GM12878 (cell line): ENCODE measurements around the gene C1orf141. TPM values are rescaled to one million over a fixed set of nuclear protein-coding genes. Genes with fewer than 3 reads are reported as not detected.

ENCODE experiments used
- ATAC-seq: fragments of 200-7000 bp; cut with Tn5 transposase; 3 replicates; pipeline ENCODE4 v1.9.1; 2020; ENCODE audit warnings: mild to moderate bottlenecking, moderate library complexity
- BruUV-seq: library from RNA; stranded (reverse); fragments of 400-500 nt; replicated peaks from 2 replicates; lab custom pipeline; 2021; lab: Mats Ljungman, UMichigan
- CTCF ChIA-PET: fragments of 300-600 bp; sonication (Branson Sonifier 250); formaldehyde crosslinking; extraction: SDS; loops from one replicate; lab custom pipeline; 2021; ENCODE audit warnings: inconsistent platforms; lab: Yijun Ruan, JAX
- POLR2A ChIA-PET: fragments of 350-600 bp; formaldehyde crosslinking; extraction: SDS; loops from one replicate; lab custom pipeline; 2021; ENCODE audit warnings: inconsistent platforms; lab: Charles Lee
- RAD21 ChIA-PET: fragments of 300-600 bp; sonication (Branson Sonifier 250); formaldehyde crosslinking; loops from one replicate; lab custom pipeline; 2023; ENCODE audit warnings: antibody characterized with exemption; ENCODE audit not compliant: unreplicated experiment; lab: Charles Lee
- SMC1A ChIA-PET: fragments of 300-600 bp; sonication (Branson Sonifier 250); formaldehyde crosslinking; loops from one replicate; lab custom pipeline; 2023; ENCODE audit not compliant: unreplicated experiment, uncharacterized antibody; lab: Charles Lee
- DNase-seq: peaks from one replicate; pipeline ENCODE4 v3.0.0-alpha.2; 2011; ENCODE audit warnings: low read depth, low spot score
- FAIRE-seq: peaks from 3 replicates; lab custom pipeline; 2011; peaks lifted over from hg19 to GRCh38; lab: Jason Lieb, UNC
- H2AFZ ChIP-seq: 2 replicates; pipeline ENCODE4 v1.6.0; 2011; ENCODE audit warnings: low read depth, low read length, control low read depth; ENCODE audit not compliant: control insufficient read depth
- H3K27ac ChIP-seq: 2 replicates; pipeline ENCODE4 v1.5.1; 2011; ENCODE audit warnings: control low read depth; ENCODE audit not compliant: control insufficient read depth, insufficient read depth
- H3K27me3 ChIP-seq, 2 experiments: replicated peaks in 1 of 2; 2 replicates each; pipeline versions ENCODE4 v1.6.0 to v1.6.1; 2011; ENCODE audit warnings: low read length in 1 of 2; ENCODE audit not compliant: control insufficient read depth in 2 of 2, insufficient read depth in 2 of 2
- H3K36me3 ChIP-seq, 2 experiments: 2 replicates each; pipeline ENCODE4 v1.5.1; 2011; ENCODE audit warnings: low read length in 1 of 2; ENCODE audit not compliant: control insufficient read depth in 2 of 2, insufficient read depth in 2 of 2
- H3K4me1 ChIP-seq: 2 replicates; pipeline ENCODE4 v1.6.1; 2011; ENCODE audit warnings: mild to moderate bottlenecking, low read length, moderate library complexity, mixed read lengths; ENCODE audit not compliant: control insufficient read depth, insufficient read depth
- H3K4me2 ChIP-seq: 2 replicates; pipeline ENCODE4 v1.6.0; 2011; ENCODE audit warnings: control low read depth; ENCODE audit not compliant: control insufficient read depth, insufficient read depth
- H3K4me3 ChIP-seq: fragments of 200-600 bp; sonication (generic); 2 replicates; pipeline ENCODE4 v1.5.1; 2016
- H3K79me2 ChIP-seq: 2 replicates; pipeline ENCODE4 v1.6.0; 2011; ENCODE audit warnings: low read length; ENCODE audit not compliant: control insufficient read depth, insufficient read depth
- H3K9ac ChIP-seq: 2 replicates; pipeline ENCODE4 v1.8.0; 2011; ENCODE audit warnings: low read length, control low read depth, mixed read lengths; ENCODE audit not compliant: control insufficient read depth, insufficient read depth
- H3K9me3 ChIP-seq: replicated peaks from 3 replicates; pipeline ENCODE4 v1.5.1; 2011; ENCODE audit warnings: mild to moderate bottlenecking, low read length; ENCODE audit not compliant: control insufficient read depth, insufficient read depth
- H4K20me1 ChIP-seq: 2 replicates; pipeline ENCODE4 v1.6.0; 2011; ENCODE audit not compliant: control insufficient read depth, insufficient read depth
- NBN ChIP-seq: fragments of 450-650 bp; IDR thresholded peaks from 2 replicates; pipeline ENCODE4 v1.6.1; 2016
- NR2C2 ChIP-seq: IDR thresholded peaks from 2 replicates; pipeline ENCODE4 v1.6.1; 2011; ENCODE audit warnings: borderline replicate concordance, low read depth; ENCODE audit not compliant: control insufficient read depth, insufficient read length
- RCOR1 ChIP-seq: conservative IDR thresholded peaks from 2 replicates; pipeline ENCODE4 v1.6.1; 2012; ENCODE audit warnings: low read depth, low read length, improper control_type of control experiment
- RUNX3 ChIP-seq: IDR thresholded peaks from 2 replicates; pipeline ENCODE4 v1.6.1; 2012; ENCODE audit warnings: low read length, inconsistent platforms
- SMC3 ChIP-seq: IDR thresholded peaks from 2 replicates; pipeline ENCODE4 v1.6.1; 2011; ENCODE audit warnings: low read length, improper control_type of control experiment, borderline replicate concordance
- YY1 ChIP-seq: IDR thresholded peaks from 2 replicates; pipeline ENCODE4 v1.6.1; 2011; ENCODE audit warnings: low read depth, mild to moderate bottlenecking, low read length
- ZNF24 ChIP-seq: fragments of 450-650 bp; IDR thresholded peaks from 2 replicates; pipeline ENCODE4 v1.6.1; 2017; ENCODE audit warnings: antibody characterized with exemption, mild to moderate bottlenecking
- ZNF274 ChIP-seq: IDR thresholded peaks from one replicate; pipeline ENCODE4 v1.8.0; 2011; ENCODE audit not compliant: insufficient read length, insufficient read depth
- WGBS: methylation state at CpG from one replicate; pipeline ENCODE4 v1.1.6; 2016; ENCODE audit warnings: low lambda C conversion rate; ENCODE audit not compliant: insufficient replicate concordance, insufficient coverage; ENCODE audit errors: missing lambda C conversion rate; 5-methylcytosine and 5-hydroxymethylcytosine counted together
- in situ Hi-C: fragments of 300-500 bp; cut with MboI; formaldehyde crosslinking; loops from 9 replicates; pipeline ENCODE4 v1.14.3; 2018; ENCODE audit warnings: mixed read lengths
- intact Hi-C: fragments of 100-400 bp; cut with micrococcal nuclease; formaldehyde crosslinking; loops from one replicate; pipeline ENCODE4 v1.14.2; 2022; ENCODE audit not compliant: unreplicated experiment
- polyA plus RNA-seq, 11 experiments: library from polyadenylated mRNA; depleted of rRNA in 4 of 11; unstranded in 6 of 11; stranded (reverse) in 5 of 11; fragments of >200 nt; fragmentation: Nextera tagmentation in 4 of 11; fragmentation: Illumina TruSeq in 1 of 11; extraction: Ambion mirVana in 4 of 11; extraction: Trizol in 1 of 11; gene quantifications; 1 replicate in 1 of 11; 2 replicates in 10 of 11; pipeline versions ENCODE4 v1.2.1 to v1.2.3, GENCODE V29; 2011 to 2016; ENCODE audit warnings: inconsistent platforms in 2 of 11, missing spikeins in 2 of 11, low read depth in 1 of 11
- total RNA-seq, 4 experiments: library from RNA; depleted of rRNA in 3 of 4; stranded (reverse); fragments of >200 nt in 3 of 4; fragmentation: Illumina TruSeq in 1 of 4; extraction: Trizol in 1 of 4; gene quantifications; 2 replicates each; pipeline versions ENCODE4 v1.2.1 to v1.2.3, GENCODE V29; 2013 to 2021
- TF ChIP-seq, protein P1 (sequence below): IDR thresholded peaks from 2 replicates; pipeline ENCODE4 v1.6.1; 2012; ENCODE audit warnings: low read depth, low read length, improper control_type of control experiment
- TF ChIP-seq, protein P2 (sequence below), 3 experiments: IDR thresholded peaks in 2 of 3; conservative IDR thresholded peaks in 1 of 3; 2 replicates each; pipeline ENCODE4 v1.5.1; 2011; ENCODE audit warnings: low read depth in 3 of 3, low read length in 3 of 3, mild to moderate bottlenecking in 3 of 3, control low read depth in 2 of 3, moderate library complexity in 2 of 3, inconsistent platforms in 1 of 3, mixed read lengths in 1 of 3; ENCODE audit not compliant: control insufficient read depth in 2 of 3, insufficient read depth in 1 of 3; ENCODE audit errors: extremely low read depth in 1 of 3
- TF ChIP-seq, protein P3 (sequence below): fragments of 450-650 bp; conservative IDR thresholded peaks from 2 replicates; pipeline ENCODE4 v1.6.1; 2017; ENCODE audit warnings: mild to moderate bottlenecking, moderate library complexity

The C1orf141 gene
- total and polyA plus RNA-seq, 10 of the 15 experiments (the other 5 are each of a cell fraction or from before 2014, with no cell fraction given), result not detected

DNA sequence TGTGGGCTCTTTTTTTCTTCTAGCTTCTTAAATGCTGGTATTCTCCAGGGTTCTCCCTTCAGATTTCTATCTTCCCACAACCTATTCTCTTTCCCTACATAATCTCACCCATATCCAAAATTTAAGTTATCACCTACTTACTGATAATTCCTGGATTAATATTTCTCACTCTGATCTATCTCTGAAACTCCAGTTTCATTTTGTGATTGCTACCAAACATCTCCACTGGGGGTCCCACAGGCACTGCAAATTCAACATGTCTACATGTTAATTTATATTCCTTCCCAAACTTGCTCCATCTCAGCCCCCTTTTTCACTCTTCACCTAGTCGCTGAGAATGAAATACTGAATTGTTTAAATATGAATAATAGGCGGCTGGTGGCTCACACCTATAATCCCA, 9.9 kb upstream of the C1orf141 start (continued):
- TF ChIP-seq, protein P1, sequence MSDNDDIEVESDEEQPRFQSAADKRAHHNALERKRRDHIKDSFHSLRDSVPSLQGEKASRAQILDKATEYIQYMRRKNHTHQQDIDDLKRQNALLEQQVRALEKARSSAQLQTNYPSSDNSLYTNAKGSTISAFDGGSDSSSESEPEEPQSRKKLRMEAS, result no peak
- TF ChIP-seq YY1 (no peak), SMC3 (peak; percentile 55; the same call in 1 of the 2 replicates), RCOR1 (no peak), NBN (0 out of 2 replicates have a peak, but pooled peaks have one; percentile 18)
- TF ChIP-seq, protein P2, sequence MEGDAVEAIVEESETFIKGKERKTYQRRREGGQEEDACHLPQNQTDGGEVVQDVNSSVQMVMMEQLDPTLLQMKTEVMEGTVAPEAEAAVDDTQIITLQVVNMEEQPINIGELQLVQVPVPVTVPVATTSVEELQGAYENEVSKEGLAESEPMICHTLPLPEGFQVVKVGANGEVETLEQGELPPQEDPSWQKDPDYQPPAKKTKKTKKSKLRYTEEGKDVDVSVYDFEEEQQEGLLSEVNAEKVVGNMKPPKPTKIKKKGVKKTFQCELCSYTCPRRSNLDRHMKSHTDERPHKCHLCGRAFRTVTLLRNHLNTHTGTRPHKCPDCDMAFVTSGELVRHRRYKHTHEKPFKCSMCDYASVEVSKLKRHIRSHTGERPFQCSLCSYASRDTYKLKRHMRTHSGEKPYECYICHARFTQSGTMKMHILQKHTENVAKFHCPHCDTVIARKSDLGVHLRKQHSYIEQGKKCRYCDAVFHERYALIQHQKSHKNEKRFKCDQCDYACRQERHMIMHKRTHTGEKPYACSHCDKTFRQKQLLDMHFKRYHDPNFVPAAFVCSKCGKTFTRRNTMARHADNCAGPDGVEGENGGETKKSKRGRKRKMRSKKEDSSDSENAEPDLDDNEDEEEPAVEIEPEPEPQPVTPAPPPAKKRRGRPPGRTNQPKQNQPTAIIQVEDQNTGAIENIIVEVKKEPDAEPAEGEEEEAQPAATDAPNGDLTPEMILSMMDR (IDR thresholded peaks at IDR 0.05 in 2 of 3, conservative IDR thresholded peaks at IDR 0.05 in 1 of 3; ENCODE audit: control insufficient read depth in 2 of 3, extremely low read depth in 1 of 3, insufficient read depth in 1 of 3, low read depth in 3 of 3, low read length in 3 of 3), result peak; percentile 41 to 51 (median 49); a peak in 5 of 6 replicates
- TF ChIP-seq, protein P3, sequence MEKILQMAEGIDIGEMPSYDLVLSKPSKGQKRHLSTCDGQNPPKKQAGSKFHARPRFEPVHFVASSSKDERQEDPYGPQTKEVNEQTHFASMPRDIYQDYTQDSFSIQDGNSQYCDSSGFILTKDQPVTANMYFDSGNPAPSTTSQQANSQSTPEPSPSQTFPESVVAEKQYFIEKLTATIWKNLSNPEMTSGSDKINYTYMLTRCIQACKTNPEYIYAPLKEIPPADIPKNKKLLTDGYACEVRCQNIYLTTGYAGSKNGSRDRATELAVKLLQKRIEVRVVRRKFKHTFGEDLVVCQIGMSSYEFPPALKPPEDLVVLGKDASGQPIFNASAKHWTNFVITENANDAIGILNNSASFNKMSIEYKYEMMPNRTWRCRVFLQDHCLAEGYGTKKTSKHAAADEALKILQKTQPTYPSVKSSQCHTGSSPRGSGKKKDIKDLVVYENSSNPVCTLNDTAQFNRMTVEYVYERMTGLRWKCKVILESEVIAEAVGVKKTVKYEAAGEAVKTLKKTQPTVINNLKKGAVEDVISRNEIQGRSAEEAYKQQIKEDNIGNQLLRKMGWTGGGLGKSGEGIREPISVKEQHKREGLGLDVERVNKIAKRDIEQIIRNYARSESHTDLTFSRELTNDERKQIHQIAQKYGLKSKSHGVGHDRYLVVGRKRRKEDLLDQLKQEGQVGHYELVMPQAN, result no peak

DNA sequence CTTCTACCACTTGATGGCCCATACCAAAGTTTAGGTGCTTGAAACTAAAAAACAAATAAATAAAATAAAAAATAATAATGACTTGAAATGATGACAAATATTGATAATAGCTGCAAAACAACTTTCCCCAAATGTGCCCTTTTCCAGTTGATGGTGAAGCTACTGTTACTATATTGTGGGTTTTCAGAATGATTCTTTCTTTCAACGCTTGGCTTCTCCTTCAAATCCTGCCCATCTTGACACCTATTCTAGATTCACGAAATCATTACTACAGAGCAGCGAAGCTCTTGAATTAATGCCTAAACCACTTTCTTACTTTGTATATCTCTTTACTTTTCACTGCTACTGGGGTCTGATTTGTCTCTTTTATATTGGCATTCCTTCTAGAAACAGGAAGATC, 9.2 kb upstream of the C1orf141 start:
- ATAC-seq, result peak; percentile 18; the same call in 1 of the 3 replicates

More for the DNA sequence above, 9.2 kb upstream of the C1orf141 start:
- Histone ChIP-seq H3K4me3 (no peak overlapping the region), H3K9ac (no peak overlapping the region), H3K4me1 (0 out of 2 replicates have a peak, but pooled peaks cover 2% of the 10 kb centered on the region), H3K27me3 (no peaks in the 10 kb centered on the region), H3K27ac (no peak overlapping the region), H2AFZ (no peak overlapping the region), H3K9me3 (no peaks in the 10 kb centered on the region), H3K36me3 (no peaks in the 10 kb centered on the region), H3K4me2 (no peak overlapping the region), H4K20me1 (no peaks in the 10 kb centered on the region; the same call in 1 of the 2 replicates), H3K79me2 (no peaks in the 10 kb centered on the region)
- TF ChIP-seq ZNF24 (0 out of 2 replicates have a peak, but pooled peaks have one; percentile 9), NR2C2 (no peak), RUNX3 (0 out of 2 replicates have a peak, but pooled peaks have one; percentile 22), ZNF274 (no peak)
- ChIA-PET RAD21 (interaction anchor here (0.9 to 3.6 kb wide), 9 partner anchors 14 to 378 kb away, joined by 3 to 71 read pairs (median 5); no protein-coding TSS in a partner anchor), POLR2A (interaction anchor here (1.6 to 2.1 kb wide), 2 partner anchors 67 to 147 kb away, joined by 5 to 6 read pairs; no protein-coding TSS in a partner anchor), CTCF (interaction anchor here (0.7 to 3.8 kb wide), 26 partner anchors 9 to 378 kb away, joined by 3 to 164 read pairs (median 4); no protein-coding TSS in a partner anchor), SMC1A (interaction anchor here (0.8 to 7.8 kb wide), 10 partner anchors 23 to 377 kb away, joined by 3 to 212 read pairs (median 6); partner anchors contain the start of gene IL23R)
- FAIRE-seq (no peak), DNase-seq (no peak)
- intact Hi-C loops (loop anchor here (1.0 to 10.0 kb wide), 3 partner anchors 67 to 357 kb away; no protein-coding TSS in a partner anchor), in situ Hi-C loops (no loop called here)
- 0% methylated on average over 3 of the region's 3 CpGs for WGBS
- no TSS peak for BruUV-seq
